GM19438 (cell line): ENCODE data around the gene LEMD3.
A peak's percentile ranks its signal among the peaks of the same experiment; 100 is the strongest.

Source experiments
- ATAC-seq: cut with Tn5 transposase; IDR thresholded peaks from one replicate; pipeline ENCODE4 v1.9.1; 2021; ENCODE audit warnings: low read depth; ENCODE audit not compliant: unreplicated experiment

LEMD3 gene

DNA sequence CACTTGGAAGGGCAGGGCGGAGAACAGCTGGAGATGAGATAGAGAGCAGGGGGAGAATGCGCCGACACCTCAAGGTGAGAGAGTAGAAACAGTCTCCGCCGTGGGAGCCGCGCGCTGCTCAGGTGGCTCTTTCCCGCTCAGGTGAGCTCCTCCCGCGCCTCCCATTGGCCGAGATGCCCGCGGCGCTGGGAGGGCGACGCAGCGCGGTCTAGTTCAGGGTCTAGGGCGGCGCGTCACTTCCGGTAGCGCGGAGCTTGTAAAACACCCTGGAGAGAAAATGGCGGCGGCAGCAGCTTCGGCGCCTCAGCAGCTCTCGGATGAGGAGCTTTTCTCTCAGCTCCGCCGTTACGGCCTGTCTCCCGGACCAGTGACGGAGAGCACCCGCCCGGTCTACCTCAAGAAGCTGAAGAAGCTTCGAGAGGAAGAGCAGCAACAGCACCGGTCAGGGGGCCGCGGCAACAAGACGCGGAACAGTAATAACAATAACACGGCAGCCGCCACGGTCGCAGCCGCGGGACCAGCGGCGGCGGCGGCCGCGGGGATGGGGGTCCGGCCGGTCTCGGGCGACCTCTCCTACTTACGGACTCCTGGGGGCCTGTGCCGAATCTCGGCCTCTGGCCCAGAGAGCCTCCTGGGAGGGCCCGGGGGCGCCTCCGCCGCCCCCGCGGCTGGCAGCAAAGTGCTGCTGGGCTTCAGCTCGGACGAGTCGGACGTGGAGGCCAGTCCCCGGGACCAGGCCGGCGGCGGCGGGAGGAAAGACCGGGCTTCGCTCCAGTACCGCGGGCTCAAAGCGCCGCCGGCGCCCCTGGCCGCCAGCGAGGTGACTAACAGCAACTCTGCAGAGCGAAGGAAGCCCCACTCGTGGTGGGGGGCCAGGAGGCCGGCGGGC lies at the start of gene LEMD3:
Gene LEMD3, plus strand, starts transcription at position 264 of the 889 bp plus-strand sequence. Its CDS starts 14 bp downstream, at position 278.
- ATAC-seq: peak; percentile 88

DNA sequence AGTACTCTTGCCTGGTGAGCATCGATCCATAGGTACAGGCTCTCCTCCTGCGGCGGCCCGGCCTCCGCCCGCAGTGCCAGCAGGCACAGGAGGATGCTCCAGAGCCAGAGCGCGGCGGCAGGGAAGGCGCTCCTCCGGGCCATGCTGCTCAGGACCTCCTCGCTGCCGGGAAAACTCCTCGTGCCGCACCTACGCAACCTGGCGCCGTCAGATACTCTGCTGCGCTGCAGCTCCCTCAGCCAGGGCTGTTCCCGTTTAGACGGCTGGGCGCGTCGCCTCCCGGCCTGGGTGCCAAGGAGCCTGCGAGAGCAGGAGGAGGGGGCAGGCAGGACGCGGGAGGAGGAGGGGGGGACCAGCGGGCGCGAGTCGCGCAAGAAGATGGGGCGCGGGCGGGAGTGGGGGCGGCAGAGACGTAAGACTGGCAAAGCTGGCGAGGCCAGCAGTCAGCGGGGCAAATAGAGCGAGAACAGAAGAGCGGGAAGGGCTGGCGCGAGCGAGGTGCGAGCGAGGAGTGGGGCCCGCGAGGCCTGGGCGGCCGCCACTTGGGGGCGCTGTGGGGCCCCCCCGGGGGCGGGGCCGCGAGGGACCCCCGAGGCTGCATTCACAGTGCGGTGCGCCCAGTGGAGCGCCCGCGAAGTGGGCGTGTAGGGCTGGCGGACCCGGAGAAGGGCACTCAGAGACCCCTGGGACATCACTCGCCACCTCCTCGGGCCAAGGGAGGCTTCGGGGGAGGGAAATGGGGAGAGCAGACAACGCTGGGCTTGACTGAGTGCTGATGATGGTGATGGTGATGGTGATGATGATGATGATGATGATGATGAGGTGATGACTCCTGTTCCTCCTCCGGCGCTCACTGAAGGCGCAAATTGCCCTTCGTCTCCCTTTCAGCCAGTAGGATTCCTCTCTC lies 48.1 kb upstream of the LEMD3 start, which contains the start of gene WIF1:
Gene WIF1, minus strand, starts transcription at position 257 of the 907 bp plus-strand sequence. Its CDS starts 114 bp downstream, at position 143.
- peak; percentile 86 for ATAC-seq

DNA sequence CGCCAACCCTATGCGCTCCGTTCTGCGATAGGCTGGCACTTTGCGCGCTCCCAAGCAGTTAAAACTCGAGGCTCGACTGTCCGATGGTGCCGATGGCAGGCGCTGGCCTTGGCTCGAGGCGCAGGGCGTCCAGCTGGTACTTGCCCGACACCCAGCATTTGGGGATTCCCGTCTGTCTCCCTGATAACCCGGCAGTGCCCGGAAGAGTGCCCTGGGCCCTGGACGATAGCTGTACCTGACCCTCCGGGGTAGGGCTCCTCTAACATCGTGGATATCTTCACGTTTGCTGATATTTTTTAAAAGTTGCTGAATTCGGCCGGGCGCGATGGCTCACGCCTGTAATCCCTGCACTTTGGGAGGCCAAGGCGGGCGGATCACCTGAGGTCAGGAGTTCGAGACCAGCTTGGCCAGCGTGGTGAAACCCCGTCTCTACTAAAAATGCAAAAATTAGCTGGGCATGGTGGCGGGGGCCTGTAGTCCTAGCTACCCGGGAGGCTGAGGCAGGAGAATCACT lies 47.4 kb upstream of the LEMD3 start:
- ATAC-seq: no peak

DNA sequence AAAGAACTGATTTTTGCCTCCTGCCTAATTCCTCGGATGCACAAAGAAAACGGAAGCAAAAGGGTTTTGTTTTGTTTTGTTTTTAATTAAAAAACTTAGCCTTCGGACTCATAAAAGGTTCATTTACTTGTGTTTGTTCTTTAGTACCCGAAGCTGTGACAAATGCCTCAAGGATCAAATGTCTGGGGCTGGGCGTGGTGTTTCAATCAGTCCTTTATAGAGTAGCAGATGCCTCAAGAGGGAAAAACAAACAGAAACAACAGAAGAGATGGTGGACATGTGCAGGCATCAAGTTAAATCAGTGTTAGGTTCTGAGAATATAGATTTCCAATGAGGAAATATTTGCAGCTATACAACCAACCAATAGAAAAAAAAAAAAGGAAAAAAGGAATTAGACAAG lies 46.7 kb upstream of the LEMD3 start:
- ATAC-seq: no peak

DNA sequence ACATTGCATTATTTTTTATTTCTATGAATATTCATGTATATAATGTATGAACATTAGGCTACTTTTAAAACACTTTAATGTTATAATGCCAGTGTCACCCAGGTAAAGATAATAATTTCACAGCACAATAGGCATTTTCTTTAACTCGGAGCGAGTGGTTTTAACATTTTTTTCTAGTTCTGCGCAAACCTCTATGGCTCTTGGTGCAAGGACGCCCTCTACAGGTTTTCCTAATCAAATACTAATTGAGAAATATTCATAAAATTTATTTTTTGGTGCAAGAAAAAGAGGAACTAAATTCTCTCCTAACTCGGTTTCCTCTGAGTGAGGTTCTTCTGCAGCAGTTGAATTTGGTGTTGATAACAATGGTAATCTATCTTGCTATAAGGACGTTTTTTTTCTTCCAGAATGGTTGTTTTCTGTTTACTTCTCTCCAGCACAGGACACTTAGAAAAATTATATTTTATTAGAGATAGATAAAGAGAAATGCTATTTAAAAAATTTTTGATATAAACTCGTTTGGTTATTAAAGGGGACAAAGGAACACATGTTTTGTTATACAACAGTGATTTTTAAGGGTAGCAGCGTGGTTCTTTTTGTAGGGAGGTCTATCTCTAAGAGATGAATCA lies 45.8 kb upstream of the LEMD3 start:
- no peak for ATAC-seq

DNA sequence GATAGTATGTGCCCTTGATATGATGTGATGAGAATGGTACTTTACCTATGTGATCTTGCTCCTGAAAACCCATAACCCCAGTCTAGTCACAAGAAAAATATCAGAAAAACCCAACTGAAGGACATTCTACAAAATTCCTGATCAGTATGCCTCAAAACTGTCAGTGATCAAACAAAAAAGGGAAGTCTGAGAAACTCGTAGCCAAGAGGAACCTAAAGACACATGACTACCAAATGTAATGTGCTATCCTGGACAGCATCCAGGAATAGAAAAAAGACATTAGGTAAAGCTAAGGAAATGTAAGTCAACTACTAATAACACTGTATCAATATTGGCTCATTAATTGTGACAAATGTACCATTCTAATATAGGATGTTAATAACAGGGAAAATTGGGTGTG lies 44.1 kb upstream of the LEMD3 start:
- ATAC-seq: no peak

DNA sequence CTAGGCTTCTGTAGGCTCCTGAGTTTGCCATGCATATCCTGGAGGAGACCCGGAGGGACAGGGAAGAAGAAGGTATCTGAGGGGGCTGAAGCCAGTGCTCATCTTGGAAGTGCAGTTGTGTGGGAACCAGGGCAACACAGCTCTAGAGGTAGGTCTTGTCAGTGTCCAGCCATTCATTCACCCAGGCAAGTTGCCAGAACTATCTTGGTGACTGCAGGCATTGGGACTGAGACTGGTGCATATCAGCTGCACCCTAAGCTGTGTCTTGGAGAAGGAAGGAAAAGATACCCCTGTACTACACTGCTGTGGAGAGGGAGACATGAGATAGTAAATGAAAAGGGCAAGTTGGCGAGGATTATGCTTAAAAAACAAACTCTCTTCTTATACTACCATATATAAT lies 43.4 kb upstream of the LEMD3 start:
- no peak for ATAC-seq

DNA sequence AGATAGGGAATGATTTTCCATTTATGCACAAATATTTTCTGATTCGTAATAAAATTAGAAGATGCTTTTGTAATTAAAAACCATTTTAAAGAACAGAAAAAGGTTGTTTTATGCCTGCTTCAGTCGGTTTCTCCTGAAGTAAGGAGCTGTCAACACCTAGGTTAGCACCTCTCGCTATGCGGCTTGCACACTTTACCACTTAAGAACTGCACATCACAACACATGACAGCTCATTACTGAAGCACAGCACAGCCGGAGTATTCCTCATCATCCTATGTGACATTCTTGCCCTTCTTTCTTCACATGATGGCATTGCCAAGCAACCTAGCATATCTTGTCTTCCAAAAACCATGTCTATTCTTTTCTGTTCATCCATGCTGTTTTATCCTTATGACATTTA lies 42.9 kb upstream of the LEMD3 start:
- ATAC-seq: no peak

DNA sequence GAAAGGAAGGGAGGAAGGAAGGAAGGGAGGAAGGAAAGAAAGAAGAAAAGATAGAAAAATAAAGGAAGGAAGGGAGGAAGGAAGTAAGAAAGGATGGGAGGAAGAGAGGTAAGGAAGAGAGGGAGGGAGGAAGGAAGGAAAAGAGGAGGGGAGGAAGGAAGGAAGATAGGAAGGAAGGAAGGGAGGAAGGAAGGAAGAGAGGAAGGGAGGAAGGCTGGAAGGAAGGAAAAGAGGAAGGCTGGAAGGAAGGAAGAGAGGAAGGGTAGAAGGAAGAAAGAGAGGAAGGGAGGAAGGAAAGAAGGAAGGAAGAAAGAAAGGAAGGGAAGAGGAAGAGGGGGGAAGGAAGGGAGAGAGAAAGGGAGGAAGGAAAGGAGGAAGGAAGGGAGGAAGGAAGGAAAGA lies 35.5 kb upstream of the LEMD3 start:
- ATAC-seq: no peak

DNA sequence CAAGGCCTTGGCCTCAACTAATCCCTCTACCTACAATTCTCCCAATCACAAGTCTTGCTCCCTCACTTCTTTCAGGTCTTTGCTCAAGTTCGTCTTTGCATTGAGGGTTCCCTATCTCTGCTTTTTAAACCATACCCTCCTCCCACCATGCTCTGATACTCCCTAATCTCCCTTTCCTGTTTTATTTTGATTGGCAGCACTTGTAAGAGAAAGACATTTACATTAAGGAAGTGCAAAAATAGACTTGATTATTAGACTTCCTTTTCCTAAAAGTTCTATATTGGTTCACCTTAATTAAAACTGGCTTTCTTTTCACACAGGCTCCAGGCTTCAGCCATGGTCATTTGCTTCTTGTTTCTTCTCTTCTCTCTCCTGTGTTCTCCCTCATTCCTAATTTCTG lies 30.0 kb upstream of the LEMD3 start:
- ATAC-seq: no peak

DNA sequence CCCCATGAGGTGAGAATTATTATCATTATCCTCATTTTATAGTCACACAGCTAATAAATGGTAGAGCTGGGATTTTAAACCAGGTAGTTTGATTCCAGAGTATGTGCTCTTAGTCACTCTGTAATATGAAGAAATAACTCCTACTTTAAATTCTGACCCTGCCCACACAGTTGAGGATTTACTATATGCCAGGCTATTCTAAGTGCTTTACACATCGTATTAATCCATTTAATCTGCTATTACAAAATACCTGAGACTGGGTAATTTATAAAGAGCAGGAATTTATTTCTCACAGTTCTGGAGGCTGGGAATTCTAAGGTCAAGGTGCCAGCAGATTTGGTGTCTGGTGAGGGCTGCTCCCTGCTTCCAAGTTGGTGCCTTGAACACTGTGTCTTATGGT lies 28.6 kb upstream of the LEMD3 start:
- no peak for ATAC-seq

DNA sequence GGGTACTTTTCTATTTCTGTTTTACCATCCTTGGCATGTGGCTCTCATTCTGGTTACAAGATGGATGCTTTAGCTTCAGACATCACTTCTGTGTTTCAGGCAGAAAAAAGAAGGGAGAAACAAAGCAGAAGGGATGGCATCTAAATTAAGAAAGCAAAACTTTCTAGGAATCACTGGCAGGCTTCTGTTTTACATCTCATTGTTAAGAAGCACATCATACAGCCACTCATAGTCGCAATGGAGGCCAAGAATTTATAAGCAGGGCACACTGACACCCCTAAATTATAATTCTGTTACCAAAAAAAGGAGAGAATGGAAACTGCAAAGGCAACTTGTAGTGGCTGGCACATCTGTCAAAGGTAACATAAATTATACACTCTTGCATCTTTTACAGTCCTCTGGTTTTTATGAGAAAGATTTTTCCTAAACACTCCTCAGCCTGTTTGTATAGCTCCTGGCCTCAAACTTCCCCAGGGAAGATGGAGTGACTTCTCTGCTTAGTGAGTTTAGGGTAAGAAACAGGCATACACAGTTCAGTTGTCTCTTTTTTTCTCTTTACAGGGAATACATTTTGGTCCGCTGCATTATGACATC lies 22.0 kb upstream of the LEMD3 start:
- no peak for ATAC-seq

DNA sequence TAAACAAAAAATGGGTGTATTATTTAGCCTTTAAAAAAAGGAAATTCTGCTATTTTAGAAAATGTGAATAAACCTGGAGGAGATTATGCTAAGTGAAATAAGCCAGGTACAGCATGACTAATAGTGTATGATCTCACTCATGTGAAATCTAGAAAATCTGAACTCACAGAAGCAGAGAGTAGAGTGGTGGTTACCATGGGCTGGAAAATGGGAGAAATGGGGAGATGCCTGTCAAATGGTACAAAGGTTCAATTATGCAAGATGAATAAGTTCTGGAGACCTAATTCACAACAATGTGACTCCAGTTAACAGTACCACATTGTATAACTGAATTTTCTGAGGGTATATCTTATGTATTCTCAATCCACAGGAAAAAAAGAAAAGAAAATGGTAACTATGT lies 17.4 kb upstream of the LEMD3 start:
- ATAC-seq: no peak

DNA sequence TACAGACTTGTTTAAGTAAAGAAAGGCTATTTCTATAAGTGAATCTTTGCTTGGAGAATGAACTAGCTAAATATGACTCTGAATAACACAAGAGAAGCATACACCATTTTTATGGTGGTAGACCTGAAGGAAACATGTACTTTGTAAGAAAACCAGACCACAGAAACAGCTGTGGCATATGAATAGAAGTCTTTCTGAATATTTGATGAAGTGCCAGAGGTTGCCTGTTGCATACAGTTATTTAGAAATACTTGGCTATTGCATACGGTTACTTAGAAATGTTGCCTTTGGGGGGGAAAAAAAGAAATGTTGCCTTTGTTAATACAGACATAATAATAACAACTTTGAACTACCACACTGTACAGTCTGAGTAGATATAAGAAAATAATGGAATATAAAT lies 16.8 kb upstream of the LEMD3 start:
- no peak for ATAC-seq

DNA sequence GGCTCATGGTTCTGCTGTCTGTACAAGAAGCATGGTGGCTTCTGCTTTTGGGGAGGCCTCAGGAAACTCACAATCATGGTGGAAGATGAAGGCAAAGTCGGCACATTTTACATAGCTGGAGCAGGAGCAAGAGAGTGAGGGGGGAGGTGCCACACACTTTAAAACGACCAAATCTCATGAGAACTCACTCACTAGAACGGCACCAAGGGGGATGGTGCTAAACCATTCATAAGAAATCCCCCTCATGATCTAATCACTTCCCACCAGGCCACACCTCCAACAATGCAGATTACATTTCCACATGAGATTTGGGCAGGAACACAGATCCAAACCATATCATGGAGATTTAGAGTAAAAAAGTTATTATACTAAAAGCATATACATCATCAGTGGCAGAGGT lies 13.6 kb upstream of the LEMD3 start:
- ATAC-seq: peak; percentile 24

DNA sequence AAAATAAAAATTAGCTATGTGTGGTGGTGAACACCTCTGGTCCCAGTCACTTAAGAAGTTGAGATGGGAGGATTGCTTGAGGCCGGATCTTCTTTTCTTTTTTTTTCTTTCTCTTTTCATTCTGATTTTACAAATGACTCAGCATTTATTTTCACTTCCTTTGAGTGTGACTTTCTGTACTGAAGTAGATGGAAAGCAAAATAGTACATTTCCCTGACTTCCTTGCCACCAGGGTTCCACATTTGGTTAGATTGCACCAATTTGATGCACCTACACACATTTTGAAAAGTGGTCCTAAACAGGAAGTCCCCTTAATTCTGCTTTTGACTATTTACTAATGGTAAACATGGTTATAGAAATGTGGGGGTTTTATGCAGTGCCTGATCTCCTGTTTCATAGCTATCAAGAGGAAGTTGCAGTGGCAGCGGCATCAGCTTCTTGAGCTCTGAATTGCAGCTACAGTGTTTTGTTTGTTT lies 13.0 kb upstream of the LEMD3 start:
- ATAC-seq: peak; percentile 96

DNA sequence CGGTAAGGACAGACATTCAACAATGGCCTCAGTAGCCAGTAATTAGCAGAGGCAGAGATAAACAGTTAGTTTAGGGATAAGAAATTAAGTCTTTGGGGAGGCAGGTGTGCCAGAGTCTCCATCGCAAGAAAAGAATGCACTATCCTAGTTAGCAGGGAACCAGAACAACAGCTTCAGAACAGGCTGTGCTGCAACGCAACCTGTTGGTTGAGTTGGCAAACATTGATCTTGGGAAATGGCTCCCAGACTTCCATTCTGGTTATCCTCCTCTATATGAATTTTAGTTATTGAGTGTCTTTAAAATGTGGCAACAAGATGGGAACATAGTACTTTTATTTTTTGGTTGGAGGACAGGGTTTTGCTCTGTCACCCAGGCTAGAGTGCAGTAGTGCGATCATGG lies 12.3 kb upstream of the LEMD3 start:
- no peak for ATAC-seq

DNA sequence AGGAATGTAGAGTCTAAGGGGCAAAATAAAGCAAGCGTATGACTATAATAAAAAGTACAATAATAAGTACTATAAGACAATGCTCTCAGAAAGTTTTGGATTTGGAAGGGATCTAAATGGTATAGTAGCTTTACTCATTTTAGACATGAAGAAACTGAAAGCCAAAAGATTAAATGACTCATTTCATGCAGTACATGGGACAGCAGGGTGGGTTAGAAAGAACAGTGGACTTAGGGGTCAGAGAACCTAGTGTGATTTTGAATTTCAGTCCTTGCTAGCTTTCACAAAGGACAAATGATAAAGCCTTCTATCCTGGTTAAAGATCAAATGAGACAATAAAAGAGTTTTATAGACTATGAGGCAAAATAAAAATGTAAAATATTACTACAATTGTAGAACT lies 6.8 kb upstream of the LEMD3 start:
- peak; percentile 52 for ATAC-seq

DNA sequence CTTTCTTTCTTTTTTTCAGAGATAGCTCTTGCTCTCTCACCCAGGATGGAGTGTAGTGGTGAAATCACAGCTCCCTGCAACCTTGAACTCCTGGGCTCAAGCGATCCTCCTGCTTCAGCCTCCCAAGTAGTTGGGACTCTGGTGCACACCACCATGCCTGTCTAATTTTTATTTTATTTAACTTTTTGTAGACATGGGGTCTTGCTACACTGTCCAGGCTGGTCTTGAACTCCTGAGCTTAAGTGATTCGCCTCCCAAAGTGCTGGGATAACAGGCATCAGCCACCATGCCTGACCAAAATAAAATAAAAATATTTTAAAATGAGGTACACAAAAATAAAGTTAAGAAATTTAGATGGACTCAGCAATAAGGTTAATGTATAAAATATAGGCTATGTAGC lies 5.1 kb upstream of the LEMD3 start:
- no peak for ATAC-seq

DNA sequence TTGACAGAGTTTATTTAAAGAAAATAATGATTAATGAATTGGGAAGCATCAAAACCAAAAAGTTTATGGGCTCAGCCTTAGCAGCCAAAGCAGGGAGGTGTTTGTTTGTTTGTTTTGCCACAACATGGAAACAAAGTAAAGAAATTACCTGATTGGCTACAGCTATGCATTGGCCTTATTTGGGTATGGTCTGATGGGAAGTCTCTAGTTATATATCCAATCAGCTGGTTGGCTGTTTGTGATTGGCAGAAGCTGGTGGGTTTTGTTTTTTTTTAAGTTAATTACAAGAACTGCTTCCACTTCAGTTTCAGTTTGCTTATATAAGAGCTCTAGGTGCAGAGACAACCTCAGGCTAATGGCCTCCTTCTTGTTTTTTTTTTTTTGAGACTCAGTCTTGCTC lies 4.6 kb upstream of the LEMD3 start:
- no peak for ATAC-seq
